B cell (primary cell): ENCODE data around the gene RXYLT1. TPM values are rescaled to one million over a fixed set of nuclear protein-coding genes. Genes with fewer than 3 reads are reported as not detected.

Experiments used
- ATAC-seq: fragments of 200-7000 bp; cut with Tn5 transposase; one replicate; pipeline ENCODE4 v1.10.0; 2021; ENCODE audit warnings: low read depth, mild to moderate bottlenecking, moderate number of reproducible peaks, moderate library complexity
- CTCF ChIA-PET: fragments of 350-600 bp; sonication (Branson Sonifier 250); formaldehyde crosslinking; loops from one replicate; lab custom pipeline; 2021; ENCODE audit warnings: antibody characterized with exemption, inconsistent platforms; lab: Charles Lee
- POLR2A ChIA-PET: fragments of 350-600 bp; sonication (Branson Sonifier 250); formaldehyde crosslinking; loops from one replicate; lab custom pipeline; 2021; ENCODE audit warnings: antibody characterized with exemption; lab: Charles Lee
- DNase-seq: peaks from one replicate; pipeline ENCODE4 v3.0.0; 2013
- H2AFZ ChIP-seq: 2 replicates; pipeline ENCODE4 v1.6.1; 2012; ENCODE audit warnings: mild to moderate bottlenecking, low read depth, low read length; ENCODE audit not compliant: insufficient read depth, poor library complexity, severe bottlenecking
- H3K27ac ChIP-seq, 2 donors: 1 replicate in 1 of 2; 2 replicates in 1 of 2; pipeline ENCODE4 v1.5.1; 2012 to 2013; ENCODE audit warnings: low read length in 2 of 2, mild to moderate bottlenecking in 2 of 2, moderate library complexity in 1 of 2
- H3K27me3 ChIP-seq, 4 experiments: fragments of 200-600 bp in 1 of 4; sonication (generic) in 1 of 4; replicated peaks in 1 of 4; 1 replicate in 2 of 4; 2 replicates in 2 of 4; pipeline versions ENCODE4 v1.6.1 to v1.7.0; 2013 to 2016; ENCODE audit warnings: low read length in 3 of 4, mild to moderate bottlenecking in 2 of 4, mixed read lengths in 1 of 4, moderate library complexity in 1 of 4; ENCODE audit not compliant: insufficient read depth in 4 of 4, control insufficient read depth in 3 of 4; ENCODE audit errors: control extremely low read depth in 1 of 4
- H3K36me3 ChIP-seq, 2 experiments: replicated peaks in 1 of 2; 1 replicate in 1 of 2; 2 replicates in 1 of 2; pipeline versions ENCODE4 v1.6.1 to v1.7.1; 2013; ENCODE audit warnings: low read length in 1 of 2; ENCODE audit not compliant: insufficient read depth in 2 of 2, control insufficient read depth in 1 of 2; ENCODE audit errors: control extremely low read depth in 1 of 2, extremely low read depth in 1 of 2
- H3K4me1 ChIP-seq, 2 donors: fragments of 200-600 bp in 1 of 2; sonication (generic) in 1 of 2; 1 replicate in 1 of 2; 2 replicates in 1 of 2; pipeline versions ENCODE4 v1.5.1 to v1.6.1; 2013 to 2017; ENCODE audit warnings: low read length in 2 of 2; ENCODE audit not compliant: control insufficient read depth in 2 of 2, insufficient read depth in 2 of 2
- H3K4me2 ChIP-seq: replicated peaks from 2 replicates; pipeline ENCODE3; 2012; ENCODE audit warnings: mild to moderate bottlenecking, low read depth, low read length; ENCODE audit not compliant: poor library complexity, severe bottlenecking
- H3K4me3 ChIP-seq, 5 experiments: fragments of 200-600 bp in 1 of 5; sonication (generic) in 1 of 5; 1 replicate in 3 of 5; 2 replicates in 2 of 5; pipeline versions ENCODE4 v1.5.1 to v1.7.0; 2011 to 2016; ENCODE audit warnings: low read length in 4 of 5, mild to moderate bottlenecking in 4 of 5, low read depth in 2 of 5, control low read depth in 1 of 5, moderate library complexity in 1 of 5; ENCODE audit not compliant: insufficient read depth in 1 of 5; ENCODE audit errors: control extremely low read depth in 1 of 5, extremely low read depth in 1 of 5
- H3K79me2 ChIP-seq: fragments of 200-600 bp; sonication (generic); one replicate; pipeline ENCODE4 v1.6.0; 2016; ENCODE audit warnings: low read length; ENCODE audit not compliant: control insufficient read depth, insufficient read depth
- H3K9ac ChIP-seq: fragments of 200-600 bp; sonication (generic); 2 replicates; pipeline ENCODE4 v1.6.1; 2017; ENCODE audit warnings: mild to moderate bottlenecking, low read length, moderate library complexity
- H3K9me3 ChIP-seq, 3 donors: one replicate each; pipeline versions ENCODE4 v1.6.1 to v1.7.1; 2013; ENCODE audit warnings: low read length in 2 of 3; ENCODE audit not compliant: control insufficient read depth in 2 of 3, insufficient read depth in 1 of 3; ENCODE audit errors: control extremely low read depth in 1 of 3
- H4K20me1 ChIP-seq: 2 replicates; pipeline ENCODE4 v1.6.0; 2012; ENCODE audit warnings: mild to moderate bottlenecking, low read length; ENCODE audit not compliant: insufficient read depth, control insufficient read depth, poor library complexity, severe bottlenecking
- H3K27ac Mint-ChIP-seq: one replicate; pipeline ENCODE4 v1.8.0; 2021; ENCODE audit warnings: mixed read lengths
- H3K27me3 Mint-ChIP-seq: one replicate; pipeline ENCODE4 v1.8.0; 2021; ENCODE audit warnings: mixed read lengths
- H3K4me1 Mint-ChIP-seq: one replicate; pipeline ENCODE4 v1.8.0; 2021; ENCODE audit warnings: mixed read lengths
- H3K4me3 Mint-ChIP-seq: one replicate; pipeline ENCODE4 v1.8.0; 2021; ENCODE audit warnings: mixed read lengths
- H3K9me3 Mint-ChIP-seq: one replicate; pipeline ENCODE4 v1.8.0; 2022; ENCODE audit warnings: mixed read lengths; ENCODE audit not compliant: insufficient read depth
- CTCF ChIP-seq: fragments of 200-600 bp; IDR thresholded peaks from one replicate; pipeline ENCODE4 v1.8.0; 2022; ENCODE audit warnings: antibody characterized with exemption, mild to moderate bottlenecking
- EZH2 ChIP-seq: IDR thresholded peaks from 2 replicates; pipeline ENCODE4 v1.6.1; 2012; ENCODE audit warnings: borderline replicate concordance, low read depth, mild to moderate bottlenecking, moderate library complexity, low read length; ENCODE audit not compliant: insufficient read depth, poor library complexity, severe bottlenecking
- WGBS: methylation state at CpG from one replicate; pipeline ENCODE4 v1.1.5; 2013; ENCODE audit warnings: missing lambda C conversion rate; ENCODE audit not compliant: insufficient coverage; 5-methylcytosine and 5-hydroxymethylcytosine counted together
- intact Hi-C: fragments of 100-400 bp; cut with micrococcal nuclease; formaldehyde crosslinking; loops from one replicate; pipeline ENCODE4 v1.10.0; 2022
- polyA plus RNA-seq: library from polyadenylated mRNA; depleted of rRNA; stranded (reverse); fragments of >200 nt; gene quantifications from 2 replicates; pipeline ENCODE4 v1.2.3, GENCODE V29; 2012
- total RNA-seq, 2 donors: library from RNA; stranded (reverse); fragments of 120-200 nt in 1 of 2; gene quantifications; 1 replicate in 1 of 2; 2 replicates in 1 of 2; pipeline versions ENCODE4 v1.2.3 to v1.2.4, GENCODE V29; 2013 to 2022

RXYLT1 gene
- total and polyA plus RNA-seq, 2 donors (not counting 1 experiment from before 2014, with no cell fraction given): 9.4 to 16.5 TPM

GRCh38 chr12:63804746-63805145, 25.0 kb downstream of the RXYLT1 start:
- H3K27me3 ChIP-seq: no peaks in the 10 kb centered on the region
- no peaks in the 10 kb centered on the region for H4K20me1 ChIP-seq
- peaks cover 0 to 26% of the 10 kb centered on the region in 2 experiments for H3K36me3 ChIP-seq
- no peak for TF ChIP-seq EZH2
- TF ChIP-seq CTCF: no peak
- intact Hi-C loops: no loop called here
- no peaks in the 10 kb centered on the region for H3K79me2 ChIP-seq
- H3K4me3 ChIP-seq: no peak overlapping the region
- H3K4me2 ChIP-seq: no peak overlapping the region
- ChIA-PET CTCF (no interaction called here), POLR2A (no interaction called here)
- no peak overlapping the region for H3K27ac ChIP-seq
- H3K27ac Mint-ChIP-seq: no peak overlapping the region
- no peaks in the 10 kb centered on the region for H3K4me1 ChIP-seq
- no peak overlapping the region for H3K9ac ChIP-seq
- no peak for DNase-seq
- no peaks in the 10 kb centered on the region for H3K9me3 Mint-ChIP-seq
- H3K27me3 Mint-ChIP-seq: no peaks in the 10 kb centered on the region
- H3K9me3 ChIP-seq: no peaks in the 10 kb centered on the region
- H2AFZ ChIP-seq: no peak overlapping the region
- H3K4me3 Mint-ChIP-seq: no peak overlapping the region
- ATAC-seq: no peak
- WGBS: no CpG with 5 or more reads among the region's 2 CpGs
- peaks cover 8% of the 10 kb centered on the region for H3K4me1 Mint-ChIP-seq

- no peak overlapping the region for H3K4me3 Mint-ChIP-seq
Observed at GRCh38 chr12:63805704-63806672, 26.3 kb downstream of the RXYLT1 start.

More at GRCh38 chr12:63805704-63806672, 26.3 kb downstream of the RXYLT1 start:
- Histone ChIP-seq H3K4me1 (no peaks in the 10 kb centered on the region), H3K4me3 (no peak overlapping the region), H3K4me2 (no peak overlapping the region), H3K9ac (no peak overlapping the region), H3K79me2 (no peaks in the 10 kb centered on the region), H3K9me3 (no peaks in the 10 kb centered on the region), H3K27me3 (no peaks in the 10 kb centered on the region), H4K20me1 (no peaks in the 10 kb centered on the region), H2AFZ (no peak overlapping the region), H3K27ac (no peak overlapping the region), H3K36me3 (peaks cover 0 to 26% of the 10 kb centered on the region in 2 experiments)
- no peak overlapping the region for H3K27ac Mint-ChIP-seq
- intact Hi-C loops: no loop called here
- TF ChIP-seq CTCF (no peak), EZH2 (no peak)
- H3K9me3 Mint-ChIP-seq: no peaks in the 10 kb centered on the region
- H3K4me1 Mint-ChIP-seq: peaks cover 8% of the 10 kb centered on the region
- no peak for DNase-seq
- CTCF ChIA-PET: no interaction called here
- ATAC-seq: no peak
- H3K27me3 Mint-ChIP-seq: no peaks in the 10 kb centered on the region
- POLR2A ChIA-PET: no interaction called here
- WGBS: 100% methylated on average over 2 of the region's 3 CpGs
